IPS-15b (cell line): ENCODE measurements around the gene TSPAN16.
"Not testable (repeated sequence)": the region's sequence is repeated elsewhere in the genome, so short reads cannot be mapped to it uniquely, and the experiment has no call there.

Experiments used
- H3K27me3 ChIP-seq: one replicate; pipeline ENCODE4 v1.6.1; 2013; ENCODE audit warnings: low read length; ENCODE audit not compliant: control insufficient read depth, insufficient read depth
- H3K36me3 ChIP-seq: one replicate; pipeline ENCODE4 v1.6.1; 2013; ENCODE audit warnings: low read length; ENCODE audit not compliant: control insufficient read depth, insufficient read depth
- H3K4me1 ChIP-seq: one replicate; pipeline ENCODE4 v1.6.1; 2013; ENCODE audit warnings: mild to moderate bottlenecking, low read length; ENCODE audit not compliant: control insufficient read depth, insufficient read depth
- H3K4me3 ChIP-seq: one replicate; pipeline ENCODE4 v1.5.1; 2013; ENCODE audit warnings: low read depth, low read length
- H3K9ac ChIP-seq: one replicate; pipeline ENCODE4 v1.6.1; 2013; ENCODE audit warnings: low read depth, mild to moderate bottlenecking, low read length
- H3K9me3 ChIP-seq: one replicate; pipeline ENCODE4 v1.6.1; 2013; ENCODE audit warnings: mild to moderate bottlenecking, low read length; ENCODE audit not compliant: control insufficient read depth, insufficient read depth

Gene TSPAN16

DNA sequence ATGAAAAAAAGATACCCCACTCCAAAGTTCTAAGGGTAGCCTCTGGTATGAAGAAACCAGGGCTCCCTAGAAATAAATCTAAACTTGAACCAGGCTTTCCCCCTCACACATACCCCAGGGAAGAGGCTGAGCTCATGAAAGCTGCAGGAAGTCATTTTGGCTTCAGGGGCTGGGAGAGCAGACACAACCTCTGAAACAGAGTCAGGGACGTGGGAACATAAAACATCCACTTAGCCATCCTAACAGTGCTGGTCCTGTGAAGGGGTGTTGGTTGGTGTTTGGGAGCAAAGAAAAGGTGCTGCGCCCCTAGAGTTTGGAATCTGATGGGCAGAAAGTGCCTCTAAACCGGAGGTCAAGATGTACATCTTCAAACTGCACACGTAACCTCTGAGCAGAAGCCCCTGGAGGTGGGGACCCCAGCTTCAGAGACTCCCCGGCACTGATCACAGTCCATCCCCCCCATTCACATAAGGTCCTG is 27.7 kb downstream of the TSPAN16 start:
- no peaks in the 10 kb centered on the region for H3K27me3 ChIP-seq
- H3K4me1 ChIP-seq = peaks cover 4% of the 10 kb centered on the region
- H3K9me3 ChIP-seq = no peaks in the 10 kb centered on the region
- H3K9ac ChIP-seq = no peak overlapping the region
- H3K36me3 ChIP-seq = no peaks in the 10 kb centered on the region
- no peak overlapping the region for H3K4me3 ChIP-seq

- Histone ChIP-seq H3K9ac (no peak overlapping the region), H3K36me3 (no peaks in the 10 kb centered on the region), H3K27me3 (no peaks in the 10 kb centered on the region), H3K9me3 (no peaks in the 10 kb centered on the region), H3K4me1 (peaks cover 4% of the 10 kb centered on the region), H3K4me3 (no peak overlapping the region)
These were observed 28.2 kb downstream of the TSPAN16 start for GRCh38 chr19:11324079-11324661.

GRCh38 chr19:11324748-11325389 is 28.9 kb downstream of the TSPAN16 start:
- H3K27me3 ChIP-seq = no peaks in the 10 kb centered on the region

GRCh38 chr19:11325544-11325943 is 29.6 kb downstream of the TSPAN16 start:
- no peaks in the 10 kb centered on the region for H3K36me3 ChIP-seq
- H3K9ac ChIP-seq = no peak overlapping the region
- no peaks in the 10 kb centered on the region for H3K9me3 ChIP-seq

More at GRCh38 chr19:11324748-11325389, 28.9 kb downstream of the TSPAN16 start:
- Histone ChIP-seq H3K4me3 (no peak overlapping the region), H3K9me3 (no peaks in the 10 kb centered on the region), H3K36me3 (no peaks in the 10 kb centered on the region), H3K9ac (no peak overlapping the region), H3K4me1 (peaks cover 4% of the 10 kb centered on the region)

GRCh38 chr19:11330127-11330526 is 34.2 kb downstream of the TSPAN16 start:
- Histone ChIP-seq H3K36me3 (peaks cover 3% of the 10 kb centered on the region), H3K4me3 (no peak overlapping the region), H3K27me3 (no peaks in the 10 kb centered on the region), H3K9ac (no peak overlapping the region), H3K9me3 (no peaks in the 10 kb centered on the region), H3K4me1 (no peaks in the 10 kb centered on the region)

More at GRCh38 chr19:11325544-11325943, 29.6 kb downstream of the TSPAN16 start:
- Histone ChIP-seq H3K27me3 (no peaks in the 10 kb centered on the region), H3K4me1 (peaks cover 4% of the 10 kb centered on the region), H3K4me3 (no peak overlapping the region)

DNA sequence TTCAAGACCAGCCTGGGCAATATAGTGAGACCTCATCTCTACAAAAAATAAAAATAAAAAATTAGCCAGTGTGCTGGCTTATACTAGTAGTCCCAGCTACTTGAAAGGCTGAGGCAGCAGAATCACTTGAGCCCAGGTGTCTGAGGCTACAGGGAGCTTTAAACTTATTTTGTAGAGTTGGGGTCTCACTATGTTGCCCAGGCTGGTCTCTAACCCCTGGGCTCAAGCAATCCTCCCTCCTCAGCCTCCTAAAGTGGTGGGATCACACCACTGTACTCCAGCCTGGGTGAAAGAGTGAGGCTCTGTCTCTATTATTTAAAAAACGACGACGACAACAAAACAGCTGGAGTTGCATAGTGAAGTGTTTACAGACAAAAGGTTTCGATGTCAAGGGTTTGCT is 35.5 kb downstream of the TSPAN16 start:
- H3K9ac ChIP-seq = no peak overlapping the region
- H3K36me3 ChIP-seq = peaks cover 11% of the 10 kb centered on the region
- no peaks in the 10 kb centered on the region for H3K27me3 ChIP-seq
- no peak overlapping the region for H3K4me3 ChIP-seq
- H3K4me1 ChIP-seq = no peaks in the 10 kb centered on the region
- no peaks in the 10 kb centered on the region for H3K9me3 ChIP-seq

DNA sequence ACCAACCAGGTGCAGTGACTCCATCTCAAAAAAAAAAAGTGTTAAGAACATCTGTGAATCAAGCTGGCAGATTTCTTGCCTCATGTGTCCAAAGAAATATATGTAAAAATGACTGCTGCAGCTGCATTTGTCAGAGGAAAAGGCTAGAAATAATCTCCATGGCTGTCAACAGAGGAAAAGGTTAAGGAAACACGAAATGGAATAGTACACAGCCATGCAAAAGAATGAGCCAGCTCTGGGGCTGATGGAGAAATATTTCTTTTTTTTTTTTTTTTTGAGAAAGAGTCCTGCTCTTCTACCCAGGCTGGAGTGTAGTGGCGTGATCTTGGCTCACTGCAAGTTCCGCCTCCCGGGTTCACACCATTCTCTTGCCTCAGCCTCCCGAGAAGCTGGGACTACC is 36.9 kb downstream of the TSPAN16 start:
- Histone ChIP-seq H3K4me3 (no peak overlapping the region), H3K9me3 (no peaks in the 10 kb centered on the region), H3K4me1 (no peaks in the 10 kb centered on the region), H3K36me3 (peaks cover 12% of the 10 kb centered on the region), H3K27me3 (no peaks in the 10 kb centered on the region), H3K9ac (no peak overlapping the region)

- not testable (repeated sequence) for H3K9ac ChIP-seq, H3K4me1 ChIP-seq
- peaks cover 12% of the 10 kb centered on the region for H3K36me3 ChIP-seq
These were observed 37.9 kb downstream of the TSPAN16 start for GRCh38 chr19:11333838-11334237.

GRCh38 chr19:11335449-11336146 is 39.6 kb downstream of the TSPAN16 start:
- Histone ChIP-seq H3K9me3 (no peaks in the 10 kb centered on the region), H3K4me1 (no peaks in the 10 kb centered on the region), H3K27me3 (no peaks in the 10 kb centered on the region), H3K36me3 (peaks cover 12% of the 10 kb centered on the region), H3K4me3 (no peak overlapping the region), H3K9ac (no peak overlapping the region)

More at GRCh38 chr19:11333838-11334237, 37.9 kb downstream of the TSPAN16 start:
- not testable (repeated sequence) for H3K9me3 ChIP-seq, H3K4me3 ChIP-seq, H3K27me3 ChIP-seq

DNA sequence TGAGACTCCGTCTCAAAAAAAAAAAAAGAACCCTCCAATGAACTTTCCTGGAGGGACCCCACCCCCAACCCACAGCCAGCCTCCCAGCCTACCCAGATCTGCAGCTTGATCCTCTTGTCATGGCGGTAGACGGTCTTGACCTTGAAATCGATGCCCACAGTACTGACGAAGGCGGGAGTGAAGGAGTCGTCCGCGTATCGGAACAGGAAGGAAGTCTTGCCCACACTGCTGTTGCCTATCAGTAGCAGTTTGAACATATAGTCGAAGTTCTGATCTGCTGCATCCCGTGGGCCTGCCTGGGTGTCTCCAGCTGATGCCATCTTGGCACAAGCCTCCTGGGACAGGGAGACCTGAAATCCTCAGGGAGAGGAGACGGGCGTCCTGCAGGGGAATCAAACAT is 41.1 kb downstream of the TSPAN16 start:
- H3K27me3 ChIP-seq = no peaks in the 10 kb centered on the region
- H3K36me3 ChIP-seq = peaks cover 12% of the 10 kb centered on the region
- no peaks in the 10 kb centered on the region for H3K9me3 ChIP-seq
- H3K4me3 ChIP-seq = no peak overlapping the region
- no peaks in the 10 kb centered on the region for H3K4me1 ChIP-seq
- no peak overlapping the region for H3K9ac ChIP-seq

DNA sequence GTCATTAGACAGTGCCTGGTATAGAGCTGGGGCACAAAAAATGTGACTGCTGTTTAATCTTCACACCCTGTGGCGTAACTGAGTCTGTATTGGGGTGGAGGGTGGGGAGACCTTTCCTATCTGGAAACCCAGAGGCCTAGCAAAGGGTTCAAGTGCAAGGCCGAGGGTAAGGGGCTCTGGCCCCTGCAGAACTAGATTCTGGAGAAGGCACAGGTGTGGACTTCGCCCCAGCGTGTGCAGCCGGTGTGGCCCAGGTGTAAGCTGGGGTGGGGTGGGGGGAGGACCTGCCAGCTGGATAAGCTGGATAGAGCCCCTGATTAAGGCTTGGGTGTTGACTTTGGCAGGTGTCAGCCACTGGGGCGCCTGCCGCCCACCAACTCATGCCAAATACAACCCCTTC is 42.2 kb downstream of the TSPAN16 start:
- no peak overlapping the region for H3K9ac ChIP-seq

More for the DNA sequence above, 42.2 kb downstream of the TSPAN16 start:
- Histone ChIP-seq H3K36me3 (peaks cover 12% of the 10 kb centered on the region), H3K9me3 (no peaks in the 10 kb centered on the region), H3K27me3 (no peaks in the 10 kb centered on the region), H3K4me1 (no peaks in the 10 kb centered on the region), H3K4me3 (no peak overlapping the region)
